Stimulated activated CD8-positive, alpha-beta memory T cell treated with anti-CD3 and anti-CD28 coated beads, Interleukin-2, amount 100 ng/mL, for 1 hour (primary cell): ENCODE measurements around the gene KCNQ1OT1.
"Not testable (repeated sequence)": the region's sequence is repeated elsewhere in the genome, so short reads cannot be mapped to it uniquely, and the experiment has no call there.

Experiments
- DNase-seq, 2 donors: peaks; one replicate each; pipeline ENCODE4 v3.0.0-alpha.2; 2020; ENCODE audit warnings: low read depth in 2 of 2

KCNQ1OT1 gene

DNA sequence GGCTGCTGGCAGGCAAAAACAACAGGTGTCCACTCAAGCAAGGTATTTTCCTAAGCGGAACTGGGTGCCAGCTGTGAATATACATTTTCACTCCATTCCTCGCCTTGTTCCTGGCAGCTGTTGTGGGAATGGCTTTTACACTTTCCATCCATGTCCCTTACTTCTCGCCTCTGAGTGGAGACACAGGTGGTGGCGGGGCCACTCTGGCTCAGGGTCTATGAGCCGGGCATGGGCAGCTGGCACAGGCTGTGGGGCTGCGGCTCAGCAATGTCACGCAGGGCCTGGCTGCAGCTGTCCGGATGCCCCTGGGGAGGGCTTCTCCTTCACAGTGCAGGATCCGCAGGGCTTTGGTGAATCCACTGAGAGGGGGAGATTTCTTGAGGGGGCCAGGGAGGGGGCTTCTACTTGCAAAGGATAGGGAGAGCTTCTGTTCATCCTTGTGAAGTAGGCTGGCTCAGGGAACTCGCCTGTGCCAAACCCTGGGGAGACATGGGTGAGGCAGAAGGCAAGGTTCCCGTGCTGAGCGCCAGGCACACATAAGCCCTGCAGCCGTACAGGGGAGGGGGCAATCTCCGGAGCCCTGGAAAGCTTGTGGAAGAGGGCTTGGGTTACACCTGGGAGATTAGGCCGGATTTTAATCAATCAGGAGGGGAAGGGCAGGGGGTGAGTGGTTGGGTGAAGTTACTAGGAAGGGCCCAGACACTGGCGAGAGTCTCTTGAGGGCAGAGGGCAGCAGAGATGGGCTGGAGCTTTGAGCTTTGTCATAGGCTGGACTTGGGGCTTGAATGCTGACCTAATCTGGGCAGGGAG is 45.7 kb downstream of the KCNQ1OT1 start:
- DNase-seq, result no peak

DNA sequence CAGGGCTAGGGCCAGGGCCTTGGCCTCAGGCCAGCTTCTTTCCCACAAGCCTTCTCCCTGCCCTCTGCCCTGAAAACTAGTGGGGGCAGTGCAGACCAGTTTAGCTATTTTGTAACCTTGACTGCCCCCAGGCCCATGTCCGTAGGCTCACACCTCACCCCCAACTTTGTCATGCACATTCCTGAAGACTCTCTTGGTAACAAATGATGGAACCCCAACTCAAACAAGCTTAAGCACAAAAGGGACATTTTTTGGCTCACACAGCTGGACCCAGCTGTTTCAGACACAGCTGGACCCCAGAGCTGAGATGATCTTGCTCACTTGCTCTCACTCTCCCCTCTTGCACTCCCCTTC is 46.6 kb downstream of the KCNQ1OT1 start:
- no peak for DNase-seq

DNA sequence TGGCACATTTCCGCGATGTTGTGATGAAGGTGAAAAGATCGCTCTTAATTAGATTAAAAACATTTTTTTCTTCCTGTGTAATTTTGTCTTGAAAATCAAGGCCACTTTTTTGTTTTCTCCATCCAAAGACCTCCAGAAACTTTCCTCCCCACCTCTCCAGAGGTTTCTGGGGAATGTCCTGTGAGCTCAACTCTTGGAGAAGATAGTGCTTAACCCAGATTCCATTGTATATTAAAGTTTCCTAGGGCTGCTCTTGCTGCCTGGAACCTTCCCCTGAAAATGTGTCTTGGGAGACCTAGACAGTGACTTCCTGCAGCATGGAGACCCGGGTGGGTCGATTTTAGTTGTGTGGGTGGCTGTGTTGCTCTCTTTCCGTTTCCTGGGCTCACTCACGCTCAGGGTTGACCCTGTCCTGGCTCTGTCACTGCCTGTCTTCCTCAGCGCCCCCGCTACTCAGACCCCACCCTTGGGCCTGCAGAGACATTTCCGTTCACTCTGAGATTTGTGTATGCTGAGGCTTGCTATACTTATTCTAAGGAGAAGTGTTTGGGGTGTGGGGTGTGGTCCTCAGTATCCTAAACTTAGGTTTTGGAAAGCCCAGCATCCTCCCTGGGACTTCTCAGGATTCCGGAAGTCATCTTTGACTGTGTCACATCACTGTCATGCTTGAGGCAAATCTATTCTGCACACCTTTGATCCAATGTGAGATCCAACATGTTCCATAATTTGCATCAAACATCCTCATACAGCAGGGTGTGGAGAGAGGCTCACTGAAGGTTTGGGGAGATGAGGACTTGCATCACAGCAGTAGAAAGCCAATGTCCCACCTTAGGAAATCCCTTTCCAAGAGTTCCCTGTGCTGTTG is 47.2 kb downstream of the KCNQ1OT1 start:
- no peak for DNase-seq

DNA sequence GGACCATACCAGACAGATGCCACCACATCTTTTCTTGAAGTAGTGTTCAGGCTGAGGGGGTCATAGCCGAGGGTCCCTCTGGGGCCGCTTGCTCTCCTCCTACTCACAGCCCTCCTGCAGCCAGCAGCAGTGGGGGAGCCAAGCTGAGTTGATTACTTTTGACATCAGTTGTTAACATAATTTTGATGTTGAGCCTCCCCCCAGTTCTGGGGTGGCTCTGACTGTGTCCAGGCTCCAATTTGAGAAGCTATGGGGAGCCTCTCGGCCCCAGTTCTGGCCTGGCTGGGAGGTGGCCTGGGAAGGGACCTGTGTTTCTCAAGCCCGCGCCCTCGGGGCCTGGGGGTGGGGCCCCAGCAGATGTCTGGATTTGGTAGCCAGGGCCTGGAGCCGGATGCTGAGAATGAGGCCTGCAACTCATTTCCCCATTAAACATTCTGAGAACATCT is 47.9 kb downstream of the KCNQ1OT1 start:
- DNase-seq, result no peak

DNA sequence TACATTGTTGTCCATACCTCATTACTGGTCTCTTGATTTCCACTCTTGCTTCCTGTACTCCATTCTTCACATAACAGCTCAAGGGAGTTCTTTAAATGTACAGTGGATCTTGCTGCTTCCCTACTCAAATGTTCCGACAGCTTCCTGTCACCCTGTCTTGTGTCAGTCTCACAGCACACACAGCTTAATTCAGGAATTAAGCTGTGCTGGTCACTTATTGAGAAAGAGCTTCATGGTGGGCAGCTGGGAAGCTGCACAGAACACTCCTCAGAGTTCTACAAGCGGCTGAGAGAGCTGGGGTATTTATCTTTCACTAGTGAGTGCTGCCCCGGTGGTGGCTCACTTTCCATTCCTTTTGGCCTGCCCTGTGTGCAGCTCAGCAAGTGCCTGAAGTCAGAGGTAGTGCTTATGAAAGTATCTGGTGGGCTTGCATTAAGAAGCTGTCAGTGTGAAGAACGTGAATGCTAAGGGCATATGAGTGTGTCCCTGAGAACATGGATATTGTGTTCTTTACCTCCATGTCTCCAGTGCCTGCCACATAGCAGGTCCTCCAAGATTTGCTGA is 48.7 kb downstream of the KCNQ1OT1 start:
- DNase-seq, result no peak

DNA sequence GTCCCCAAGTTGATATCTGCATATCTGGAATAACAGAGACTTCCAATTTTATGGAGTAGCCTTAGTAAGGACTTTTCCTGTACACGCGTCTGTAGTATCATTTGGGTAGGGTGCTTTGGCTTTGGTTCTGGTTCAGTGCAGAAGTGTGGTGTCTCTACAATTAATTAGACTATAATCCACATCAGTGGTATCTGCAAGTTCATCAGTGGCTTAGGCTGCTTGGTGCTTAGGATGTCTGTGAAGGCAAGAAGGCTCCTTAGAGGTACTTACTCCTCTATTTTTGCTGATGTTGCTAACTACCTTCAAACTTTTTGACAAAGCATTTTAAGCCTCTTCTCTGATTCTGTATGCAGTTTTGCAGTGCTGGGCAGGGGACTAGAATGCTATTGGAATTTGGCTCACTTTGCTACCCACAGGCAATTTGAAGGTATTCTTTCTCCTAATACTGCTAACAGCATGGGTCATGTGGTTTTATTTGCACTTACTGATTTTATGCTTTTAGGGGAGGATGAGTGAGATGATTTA is 49.4 kb downstream of the KCNQ1OT1 start:
- DNase-seq, result no peak

DNA sequence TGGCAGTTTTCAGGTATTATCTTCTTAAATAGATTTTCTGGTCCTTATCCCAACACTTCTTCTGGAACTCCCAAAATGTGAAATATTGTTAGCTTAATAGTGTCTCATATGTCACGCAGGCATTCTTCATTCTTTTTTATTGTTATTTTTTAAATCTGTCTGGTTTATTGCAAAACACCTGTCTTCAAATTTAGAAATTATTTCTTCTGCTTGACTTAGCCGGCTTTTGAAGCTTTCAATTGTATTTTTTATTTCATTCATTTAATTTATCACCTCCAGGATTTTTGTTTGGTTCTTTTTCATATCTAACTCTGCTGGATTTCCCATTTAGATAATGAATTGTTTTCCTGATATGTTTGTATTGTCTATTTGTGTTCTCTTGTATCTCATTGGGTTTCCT is 49.9 kb downstream of the KCNQ1OT1 start:
- no peak for DNase-seq

DNA sequence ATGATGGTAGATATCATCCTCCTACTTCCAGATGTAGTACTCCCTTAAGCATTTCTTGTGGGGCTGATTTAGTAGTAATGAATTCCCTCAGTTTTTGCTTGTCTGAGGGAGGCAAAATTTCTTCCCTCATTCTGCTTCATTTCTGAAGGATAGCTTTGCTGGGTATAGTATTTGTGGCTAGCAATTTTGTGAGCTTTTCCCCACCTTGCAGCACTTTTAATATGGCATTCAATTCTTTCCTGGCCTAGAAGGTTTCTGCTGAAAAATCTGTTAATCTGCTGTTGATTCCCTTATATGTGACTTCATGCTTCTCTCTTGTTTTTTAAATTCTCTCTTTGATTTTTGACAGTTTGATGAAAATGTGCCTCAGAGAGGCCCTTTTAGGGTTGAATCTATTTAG is 50.4 kb downstream of the KCNQ1OT1 start:
- no peak for DNase-seq

DNA sequence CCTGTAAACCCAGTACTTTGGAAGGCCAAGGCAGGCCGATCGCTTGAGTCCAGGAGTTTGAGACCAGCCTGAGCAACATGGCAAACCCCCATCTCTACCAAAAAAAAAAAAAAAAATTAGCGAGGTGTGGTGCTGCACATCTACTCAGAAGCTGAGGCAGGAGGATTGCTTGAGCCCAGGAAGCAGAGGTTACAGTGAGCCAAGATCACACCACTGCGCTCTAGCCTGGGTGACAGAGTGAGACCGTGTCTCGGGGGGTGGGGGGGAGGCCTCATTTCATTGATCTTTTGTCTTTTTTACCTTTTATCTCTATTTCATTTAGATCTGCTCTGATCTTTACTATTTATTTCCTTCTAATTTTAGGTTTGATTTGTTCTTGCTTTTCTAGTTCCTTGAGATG is 51.8 kb downstream of the KCNQ1OT1 start:
- DNase-seq, result no peak

DNA sequence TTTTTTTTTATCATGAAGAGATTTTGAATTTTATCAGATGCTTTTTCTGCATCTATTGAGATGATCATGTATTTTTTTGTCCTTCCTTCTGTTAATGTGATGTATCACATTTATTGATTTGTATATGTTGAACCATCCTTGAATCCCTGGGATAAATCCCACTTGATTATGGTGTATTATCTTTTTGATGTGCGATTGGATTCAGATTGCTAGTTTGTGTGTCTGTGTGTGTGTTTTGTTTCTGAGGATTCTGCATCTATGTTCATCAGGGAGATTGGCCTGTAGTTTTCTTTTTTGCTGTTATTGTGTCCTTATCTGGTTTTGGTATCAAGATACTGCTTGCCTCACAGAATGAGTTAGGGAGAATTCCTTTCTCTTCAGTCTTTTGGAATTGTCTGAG is 52.6 kb downstream of the KCNQ1OT1 start:
- DNase-seq, result no peak

DNA sequence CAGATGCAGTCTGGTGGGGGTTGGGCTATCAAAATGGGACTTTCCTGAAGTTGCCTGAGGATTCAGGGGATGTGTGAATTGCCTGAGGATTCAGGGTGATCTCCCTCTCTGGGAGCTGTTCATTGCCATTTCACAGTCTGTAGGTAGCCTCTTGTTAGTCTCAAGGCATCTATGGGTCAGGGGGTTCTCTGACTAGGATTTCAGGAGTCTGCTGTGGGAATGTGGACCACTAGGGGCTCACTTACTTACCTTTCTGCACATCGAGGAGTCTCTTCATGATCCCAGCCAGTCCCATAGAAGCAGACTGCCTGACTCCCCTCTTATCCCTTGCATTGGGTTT is 54.0 kb downstream of the KCNQ1OT1 start:
- no peak for DNase-seq

DNA sequence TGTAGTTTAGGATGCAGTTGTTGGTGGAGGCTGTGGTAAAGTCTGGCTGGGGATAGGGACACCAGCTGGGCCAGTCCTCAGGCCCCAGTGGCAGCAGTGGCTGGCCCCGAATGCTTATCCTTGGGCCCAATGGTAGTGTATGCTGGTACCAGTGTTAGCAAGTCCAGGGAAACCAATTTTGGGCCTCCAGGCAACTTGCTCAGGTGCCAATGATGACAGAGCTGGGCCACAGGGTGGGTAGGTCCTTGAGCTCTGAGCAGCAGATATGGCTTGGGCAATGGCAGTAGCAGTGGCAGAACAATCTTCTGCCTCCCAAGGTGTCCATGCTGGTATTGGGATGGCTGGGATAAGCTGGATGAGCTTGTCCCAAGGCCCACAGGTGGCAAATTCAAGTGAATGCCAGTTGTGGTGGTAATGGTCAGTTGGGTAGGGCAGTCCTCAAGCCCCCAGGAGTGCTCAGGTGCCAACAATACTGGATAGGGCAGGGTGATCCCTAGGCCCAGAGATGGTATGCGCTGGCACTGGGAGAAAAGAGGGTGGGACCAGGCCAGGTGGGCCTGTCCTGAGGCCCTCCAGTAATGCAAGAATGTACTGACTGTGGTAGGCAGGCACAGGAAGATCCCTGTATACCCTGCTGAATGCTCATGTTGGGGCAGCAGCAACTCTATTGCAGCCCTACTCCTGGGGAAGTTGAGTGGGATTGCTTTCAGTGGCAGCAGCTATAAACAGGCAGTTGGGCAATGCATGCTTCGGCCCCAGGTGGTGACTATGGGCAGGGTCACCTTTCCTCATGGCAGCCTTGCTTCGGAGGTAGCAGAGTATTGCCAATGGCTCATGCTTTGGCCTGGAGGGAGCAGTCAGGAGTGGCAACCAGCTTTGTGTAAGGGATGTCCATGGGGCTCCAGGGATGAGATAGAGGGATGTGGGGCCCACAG is 54.7 kb downstream of the KCNQ1OT1 start:
- no peak for DNase-seq

DNA sequence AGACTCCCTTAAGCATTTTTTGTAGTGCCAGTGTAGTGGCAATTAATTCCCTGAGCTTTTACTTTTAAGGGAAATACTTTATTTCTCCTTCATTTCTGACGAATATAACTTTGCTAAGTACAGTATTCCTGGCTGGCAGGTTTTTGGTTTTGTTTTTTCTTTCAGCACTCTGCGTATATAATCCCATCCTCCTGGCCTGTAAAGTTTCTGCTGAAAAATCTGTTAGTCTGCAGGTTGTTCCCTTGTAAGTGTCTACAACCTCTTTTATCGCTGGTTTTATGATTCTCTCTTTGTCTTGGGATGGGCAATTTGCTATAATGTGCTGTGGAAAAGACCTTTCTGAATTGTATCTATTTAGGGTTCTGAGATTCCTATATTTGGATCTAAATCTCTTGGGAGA is 56.0 kb downstream of the KCNQ1OT1 start:
- no peak for DNase-seq

DNA sequence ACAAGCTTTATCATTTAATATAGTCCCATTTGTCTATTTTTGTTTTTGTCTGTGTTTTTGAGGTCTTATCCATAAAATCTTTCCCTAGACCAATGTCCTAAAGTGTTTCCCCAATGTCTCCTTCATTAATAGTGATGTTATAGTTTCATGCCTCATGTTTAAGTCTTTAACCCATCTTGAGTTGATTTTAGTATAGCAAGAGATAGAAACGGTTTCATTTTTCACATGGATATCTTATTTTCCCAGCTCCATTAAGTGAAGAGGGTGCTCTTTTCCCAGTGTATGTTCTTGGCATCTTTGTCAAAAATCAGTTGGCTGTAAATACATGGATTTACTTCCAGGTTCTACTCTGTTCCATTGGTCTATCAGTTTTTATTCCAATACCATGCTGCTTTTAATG is 58.2 kb downstream of the KCNQ1OT1 start:
- no peak for DNase-seq

DNA sequence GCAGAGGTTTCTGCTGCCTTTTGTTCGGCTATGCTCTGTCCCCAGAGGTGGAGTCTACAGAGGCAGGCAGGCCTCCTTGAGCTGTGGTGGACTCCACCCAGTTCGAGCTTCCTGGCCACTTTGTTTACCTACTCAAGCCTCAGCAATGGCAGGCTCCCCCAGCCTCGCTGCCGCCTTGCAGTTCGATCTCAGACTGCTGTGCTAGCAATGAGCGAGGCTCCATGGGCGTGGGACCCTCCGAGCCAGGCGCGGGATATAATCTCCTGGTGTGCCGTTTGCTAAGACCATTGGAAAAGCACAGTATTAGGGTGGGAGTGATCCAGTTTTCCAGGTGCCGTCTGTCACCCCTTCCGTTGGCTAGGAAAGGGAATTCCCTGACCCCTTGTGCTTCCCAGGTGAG is 60.0 kb downstream of the KCNQ1OT1 start:
- not testable (repeated sequence) for DNase-seq

DNA sequence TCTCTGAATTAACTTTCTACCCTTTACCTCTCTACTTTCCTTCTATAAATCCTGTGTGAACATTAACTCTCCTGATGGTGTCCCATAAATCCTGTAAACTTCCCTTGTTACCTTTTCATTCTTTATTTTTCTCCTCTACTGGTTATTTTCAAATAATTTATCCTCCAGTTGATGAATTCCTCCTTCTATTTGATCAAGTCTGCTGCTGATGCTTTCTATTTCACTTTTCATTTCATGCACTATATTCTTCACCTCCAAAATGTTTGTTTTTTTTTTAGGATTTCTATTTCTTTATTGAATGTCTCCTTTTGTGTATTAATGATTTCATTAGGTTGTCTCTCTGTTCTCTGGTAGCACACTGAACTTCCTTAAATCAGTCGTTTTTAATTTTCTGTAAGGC is 68.6 kb downstream of the KCNQ1OT1 start:
- DNase-seq, result no peak

DNA sequence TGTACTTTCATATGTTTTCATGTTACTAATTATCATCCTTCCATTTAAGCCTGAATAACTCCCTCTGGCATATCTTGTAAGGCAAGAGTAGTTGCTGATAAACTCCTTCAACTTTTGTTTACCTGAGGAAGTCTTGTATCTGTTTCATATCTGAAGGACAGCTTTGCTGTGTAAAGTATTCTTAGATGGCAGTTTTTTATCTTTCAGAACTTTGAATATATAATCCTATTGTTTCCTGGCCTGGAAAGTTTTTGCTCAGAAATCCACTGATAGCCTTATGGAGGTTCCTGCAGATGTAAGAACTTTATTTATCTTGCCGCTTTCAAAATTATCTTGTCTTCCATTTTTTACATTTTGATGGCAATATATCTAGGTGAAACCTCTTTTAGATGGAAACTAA is 69.1 kb downstream of the KCNQ1OT1 start:
- no peak for DNase-seq

DNA sequence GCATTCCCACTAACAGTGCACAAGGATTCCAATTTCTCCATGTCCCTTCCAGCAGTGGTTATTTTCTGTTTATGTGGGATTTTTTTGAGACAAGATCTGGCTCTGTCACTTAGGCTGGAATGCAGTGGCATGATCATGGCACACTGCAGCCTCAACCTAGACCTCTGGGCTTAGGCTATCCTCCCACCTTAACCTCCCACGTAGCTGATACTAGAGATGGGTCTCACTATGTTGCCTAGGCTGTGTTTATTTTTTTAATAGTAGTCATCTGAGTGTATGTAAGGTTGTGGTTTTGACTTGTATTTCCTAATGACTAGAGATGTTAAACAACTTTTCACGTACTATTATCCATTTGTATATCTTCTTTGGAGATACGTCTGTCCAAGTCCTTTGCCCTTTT is 74.6 kb downstream of the KCNQ1OT1 start:
- no peak for DNase-seq

DNA sequence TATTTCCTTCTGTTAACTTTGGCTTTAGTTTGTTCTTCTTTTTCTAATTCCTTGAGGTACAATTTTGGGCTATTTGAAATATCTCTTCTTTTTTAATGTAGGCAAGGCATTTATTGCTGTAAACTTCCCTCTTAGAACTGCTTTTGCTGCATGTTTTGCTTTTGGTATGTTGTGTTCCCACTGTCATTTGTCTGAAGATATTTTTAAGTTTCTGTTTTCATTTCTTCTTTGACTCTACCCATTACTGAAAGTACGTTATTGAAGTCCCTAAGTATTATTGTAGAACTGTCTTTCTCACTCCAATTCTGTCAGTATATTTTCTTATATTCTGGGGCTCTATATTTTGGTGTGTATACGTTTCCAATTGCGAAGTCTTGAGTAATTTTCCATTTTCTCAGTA is 77.9 kb downstream of the KCNQ1OT1 start:
- no peak for DNase-seq

DNA sequence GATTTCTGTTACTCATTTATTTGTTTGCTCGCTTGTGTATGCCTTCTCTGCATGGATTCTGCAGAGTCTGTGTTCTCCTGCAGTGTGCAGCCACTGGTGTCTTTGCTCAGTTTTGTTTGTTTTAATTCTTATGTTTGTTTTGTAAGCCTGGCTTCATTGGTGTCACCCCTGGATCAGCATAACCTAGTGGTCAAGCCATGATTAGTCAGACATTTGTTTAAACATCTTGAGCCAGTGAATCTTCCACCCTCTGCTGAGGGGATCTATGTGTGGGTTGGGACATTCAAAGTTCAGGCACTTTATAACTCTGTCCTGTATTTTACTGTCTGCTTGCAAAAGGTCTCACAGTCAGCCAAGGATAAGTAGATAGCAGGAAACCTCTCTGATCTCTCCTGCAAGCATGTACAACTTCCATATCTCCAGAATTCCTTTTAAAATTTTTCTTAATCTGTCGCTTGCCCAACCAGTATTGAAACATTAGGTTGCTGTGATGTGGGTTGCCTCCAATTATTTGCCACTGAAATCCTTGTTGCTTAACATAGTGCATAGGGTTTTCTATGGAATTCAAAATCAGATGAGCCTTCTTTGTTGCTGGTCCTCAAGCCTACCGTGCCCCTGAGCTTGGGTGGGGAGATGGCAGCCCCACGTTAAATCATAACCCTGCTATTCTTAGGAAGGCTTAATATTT is 86.8 kb downstream of the KCNQ1OT1 start:
- DNase-seq, result no peak

DNA sequence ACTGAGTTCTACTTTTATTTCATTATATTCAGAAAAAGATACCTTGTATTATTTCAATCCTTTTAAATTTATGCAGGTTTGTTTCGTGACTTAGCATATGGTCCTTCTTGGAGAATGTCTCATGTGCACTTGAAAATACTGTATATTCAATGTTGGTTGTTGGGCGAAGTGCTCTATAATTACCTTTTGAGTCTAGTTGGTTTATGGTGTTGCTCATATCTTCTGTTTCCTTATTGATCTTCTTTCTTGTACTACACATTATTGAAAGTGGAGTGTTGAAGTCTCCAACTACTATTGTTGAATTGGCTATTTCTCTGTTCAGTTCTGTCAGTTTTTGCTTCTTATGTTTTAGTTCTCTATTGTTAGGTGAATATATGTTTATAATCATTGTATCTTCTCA is 90.4 kb downstream of the KCNQ1OT1 start:
- DNase-seq, result no peak
